HG03066 (cell line): ENCODE results near the gene TIGD3.

Experiments used
- ATAC-seq: cut with Tn5 transposase; IDR thresholded peaks from one replicate; pipeline ENCODE4 v1.9.1; 2021; ENCODE audit warnings: low read depth; ENCODE audit not compliant: unreplicated experiment

The TIGD3 gene

GRCh38 chr11:65354265-65355012, at the start of gene TIGD3:
Gene TIGD3, plus strand, starts transcription at chr11:65354751. Its CDS starts 1,058 bp downstream, at chr11:65355809.
- ATAC-seq, result peak; percentile 81

GRCh38 chr11:65305501-65306268, 48.9 kb upstream of the TIGD3 start:
- no peak for ATAC-seq

- ATAC-seq, result no peak
These were observed 47.0 kb upstream of the TIGD3 start for GRCh38 chr11:65307298-65308229.

- ATAC-seq, result no peak
These were observed 46.2 kb upstream of the TIGD3 start for GRCh38 chr11:65308281-65308891.

GRCh38 chr11:65309006-65309405, 45.5 kb upstream of the TIGD3 start:
- no peak for ATAC-seq

GRCh38 chr11:65310215-65310614, 44.3 kb upstream of the TIGD3 start:
- ATAC-seq, result no peak

- no peak for ATAC-seq
These were observed 43.8 kb upstream of the TIGD3 start for GRCh38 chr11:65310736-65311135.

- no peak for ATAC-seq
These were observed 43.3 kb upstream of the TIGD3 start for GRCh38 chr11:65311170-65311678.

- ATAC-seq, result peak; percentile 82
These were observed 39.9 kb upstream of the TIGD3 start, which contains the start of gene CDC42EP2 for GRCh38 chr11:65314501-65315203. Gene CDC42EP2, plus strand, starts transcription at chr11:65314866. Its CDS starts 6,033 bp downstream, at chr11:65320899.

- peak; percentile 12 for ATAC-seq
These were observed 39.2 kb upstream of the TIGD3 start for GRCh38 chr11:65315204-65315865.

- no peak for ATAC-seq
These were observed 38.7 kb upstream of the TIGD3 start for GRCh38 chr11:65315866-65316226.

- ATAC-seq, result no peak
These were observed 38.1 kb upstream of the TIGD3 start for GRCh38 chr11:65316227-65317024.

GRCh38 chr11:65317025-65317786, 37.3 kb upstream of the TIGD3 start:
- ATAC-seq, result no peak

GRCh38 chr11:65320386-65321075, 34.0 kb upstream of the TIGD3 start:
- ATAC-seq, result no peak

GRCh38 chr11:65321076-65321475, 33.5 kb upstream of the TIGD3 start:
- ATAC-seq, result no peak

GRCh38 chr11:65321828-65322485, 32.6 kb upstream of the TIGD3 start:
- no peak for ATAC-seq
